Epithelial cell of esophagus (primary cell): ENCODE results near the gene DDN.

Source experiments
- DNase-seq: peaks from one replicate; pipeline ENCODE4 v3.0.0; 2010; ENCODE audit warnings: low read depth
- H3K4me3 ChIP-seq: 2 replicates; pipeline ENCODE4 v1.5.1; 2011; ENCODE audit warnings: mild to moderate bottlenecking, low read length, control low read depth
- CTCF ChIP-seq: IDR thresholded peaks from 2 replicates; pipeline ENCODE4 v1.5.1; 2011; ENCODE audit warnings: low read depth, mild to moderate bottlenecking, low read length, control low read depth, inconsistent platforms; ENCODE audit not compliant: insufficient read depth; ENCODE audit errors: missing control alignments

Gene DDN

GRCh38 chr12:48981757-48982157 is 17.4 kb downstream of the DDN start:
- TF ChIP-seq CTCF: no peak
- DNase-seq: no peak
- H3K4me3 ChIP-seq: no peak overlapping the region

GRCh38 chr12:48980953-48981756 is 18.0 kb downstream of the DDN start:
- H3K4me3 ChIP-seq: no peak overlapping the region
- no peak for TF ChIP-seq CTCF
- no peak for DNase-seq

GRCh38 chr12:48980389-48980952 is 18.7 kb downstream of the DDN start:
- no peak overlapping the region for H3K4me3 ChIP-seq
- TF ChIP-seq CTCF: no peak
- no peak for DNase-seq

GRCh38 chr12:48979602-48980388 is 19.4 kb downstream of the DDN start:
- no peak for TF ChIP-seq CTCF
- DNase-seq: no peak
- H3K4me3 ChIP-seq: no peak overlapping the region

GRCh38 chr12:48978741-48979601 is 20.2 kb downstream of the DDN start:
- H3K4me3 ChIP-seq: no peak overlapping the region
- no peak for DNase-seq
- no peak for TF ChIP-seq CTCF

GRCh38 chr12:48978291-48978740 is 20.9 kb downstream of the DDN start, which contains the start of gene WNT1:
Gene WNT1 (plus strand): TSS chr12:48978322. CDS start chr12:48978651, 329 bp downstream.
- no peak within 1 kb of the TSS for H3K4me3 ChIP-seq
- TF ChIP-seq CTCF: no peak
- no peak for DNase-seq
